K562 (cell line): Measurements from ENCODE around the gene RPLP2. TPM values are rescaled to one million over a fixed set of nuclear protein-coding genes. Genes with fewer than 3 reads are reported as not detected.

Source experiments
- ATAC-seq: fragments of 200-7000 bp; cut with Tn5 transposase; 3 replicates; pipeline ENCODE4 v1.9.1; 2020; ENCODE audit warnings: moderate library complexity
- BruUV-seq: library from RNA; stranded (reverse); fragments of 400-500 nt; replicated peaks from 2 replicates; lab custom pipeline; 2021; lab: Mats Ljungman, UMichigan
- CTCF ChIA-PET: fragments of 300-600 bp; formaldehyde crosslinking; extraction: SDS; loops from one replicate; lab custom pipeline; 2021; ENCODE audit warnings: low intra/inter-chr PET ratio; lab: Yijun Ruan, JAX
- POLR2A ChIA-PET: fragments of 300-600, 350-650 bp; sonication (Branson Sonifier 250); formaldehyde crosslinking; extraction: SDS; loops from one replicate; lab custom pipeline; 2021; ENCODE audit warnings: antibody characterized with exemption, inconsistent platforms; lab: Yijun Ruan, JAX
- DNase-seq, 4 experiments: peaks; one replicate each; pipeline versions ENCODE4 v3.0.0 to v3.0.0-alpha.2; 2011 to 2018; ENCODE audit warnings: low spot score in 3 of 4, mixed read lengths in 3 of 4; ENCODE audit errors: extremely low read depth in 1 of 4
- FAIRE-seq: peaks from 2 replicates; lab custom pipeline; 2011; peaks lifted over from hg19 to GRCh38; lab: Jason Lieb, UNC
- H2AFZ ChIP-seq: 2 replicates; pipeline ENCODE4 v1.6.0; 2011; ENCODE audit warnings: low read depth, low read length, control low read depth, inconsistent platforms
- H3K27ac ChIP-seq: fragments of 200-600 bp; 3 replicates; pipeline ENCODE4 v1.8.0; 2011; ENCODE audit warnings: low read depth, mild to moderate bottlenecking, control low read depth, inconsistent platforms, low read length, moderate library complexity, mixed read lengths; ENCODE audit errors: extremely low read depth
- H3K27me3 ChIP-seq, 2 experiments: fragments of 300-600 bp in 1 of 2; 2 replicates in 1 of 2; 3 replicates in 1 of 2; pipeline versions ENCODE4 v1.6.0 to v1.8.0; 2011; ENCODE audit warnings: inconsistent platforms in 2 of 2, low read length in 2 of 2, mild to moderate bottlenecking in 1 of 2, mixed read lengths in 1 of 2, moderate library complexity in 1 of 2; ENCODE audit not compliant: control insufficient read depth in 2 of 2, insufficient read depth in 2 of 2
- H3K36me3 ChIP-seq: fragments of 300-600 bp; 3 replicates; pipeline ENCODE4 v1.8.0; 2011; ENCODE audit warnings: mild to moderate bottlenecking, low read length, inconsistent platforms; ENCODE audit not compliant: control insufficient read depth, insufficient read depth
- H3K4me1 ChIP-seq, 2 experiments: fragments of 200-600 bp in 1 of 2; replicated peaks in 1 of 2; 2 replicates in 1 of 2; 3 replicates in 1 of 2; pipeline versions ENCODE4 v1.5.1 to v1.8.0; 2011; ENCODE audit warnings: inconsistent platforms in 2 of 2, low read length in 2 of 2, mild to moderate bottlenecking in 1 of 2, mixed read lengths in 1 of 2, moderate library complexity in 1 of 2; ENCODE audit not compliant: control insufficient read depth in 2 of 2, insufficient read depth in 2 of 2
- H3K4me2 ChIP-seq: 2 replicates; pipeline ENCODE4 v1.6.1; 2011; ENCODE audit warnings: low read length, control low read depth, inconsistent platforms, mixed read lengths; ENCODE audit not compliant: insufficient read depth
- H3K4me3 ChIP-seq: fragments of 200-600 bp; sonication (generic), shearing (Covaris generic); 2 replicates; pipeline ENCODE4 v1.5.1; 2016; ENCODE audit warnings: control low read depth, inconsistent platforms
- H3K79me2 ChIP-seq: fragments of 200-600 bp; 3 replicates; pipeline ENCODE4 v1.8.0; 2011; ENCODE audit warnings: low read length, inconsistent platforms; ENCODE audit not compliant: control insufficient read depth, insufficient read depth
- H3K9ac ChIP-seq, 2 experiments: 2 replicates each; pipeline versions ENCODE4 v1.6.0 to v1.6.1; 2011; ENCODE audit warnings: low read depth in 2 of 2, low read length in 2 of 2, control low read depth in 1 of 2, inconsistent platforms in 1 of 2, mild to moderate bottlenecking in 1 of 2, mixed read lengths in 1 of 2; ENCODE audit not compliant: insufficient read depth in 1 of 2
- H3K9me1 ChIP-seq: one replicate; pipeline ENCODE4 v1.6.0; 2011; ENCODE audit warnings: inconsistent platforms, mild to moderate bottlenecking, low read length, moderate library complexity; ENCODE audit not compliant: control insufficient read depth, insufficient read depth
- H3K9me3 ChIP-seq: replicated peaks from 2 replicates; pipeline ENCODE4 v1.5.1; 2011; ENCODE audit warnings: low read depth, low read length, inconsistent platforms; ENCODE audit not compliant: control insufficient read depth, insufficient read depth
- H4K20me1 ChIP-seq: replicated peaks from 2 replicates; pipeline ENCODE4 v1.6.1; 2011; ENCODE audit warnings: low read length, inconsistent platforms, mixed read lengths; ENCODE audit not compliant: control insufficient read depth, insufficient read depth
- ARID4B ChIP-seq: sonication (generic); formaldehyde crosslinking; IDR thresholded peaks from 2 replicates; pipeline ENCODE4 v1.8.0; 2022; ENCODE audit warnings: mild to moderate bottlenecking, missing genetic modification reagents
- BRCA1 ChIP-seq, 2 experiments: fragments of 450-650 bp in 1 of 2; sonication (generic) in 1 of 2; formaldehyde crosslinking in 1 of 2; IDR thresholded peaks; 2 replicates each; pipeline versions ENCODE4 v1.5.0 to v1.6.1; 2017 to 2020; ENCODE audit warnings: mild to moderate bottlenecking in 1 of 2, missing genetic modification reagents in 1 of 2
- CBX1 ChIP-seq: sonication (generic); IDR thresholded peaks from 2 replicates; pipeline ENCODE4 v1.6.1; 2016; ENCODE audit warnings: antibody characterized with exemption, low read depth, mild to moderate bottlenecking
- EGR1 ChIP-seq: fragments of 450-650 bp; conservative IDR thresholded peaks from 2 replicates; pipeline ENCODE4 v1.6.1; 2017; ENCODE audit warnings: mild to moderate bottlenecking
- MBD2 ChIP-seq: sonication (generic); IDR thresholded peaks from 2 replicates; pipeline ENCODE4 v1.6.1; 2016; ENCODE audit warnings: low read depth, borderline replicate concordance
- NR3C1 ChIP-seq: sonication (generic); formaldehyde crosslinking; IDR thresholded peaks from 2 replicates; pipeline ENCODE4 v1.8.1; 2022; ENCODE audit warnings: missing genetic modification reagents
- NR4A1 ChIP-seq, 2 experiments: fragments of 250-450 bp in 1 of 2; fragments of 450-650 bp in 1 of 2; sonication (Bioruptor Pico) in 1 of 2; IDR thresholded peaks; 2 replicates each; pipeline versions ENCODE4 v1.4.0 to v1.6.1; 2016 to 2020; ENCODE audit warnings: mild to moderate bottlenecking in 2 of 2, missing compliant biosample characterization in 1 of 2, missing genetic modification characterization in 1 of 2, moderate library complexity in 1 of 2
- RAD51 ChIP-seq: fragments of 450-650 bp; IDR thresholded peaks from 2 replicates; pipeline ENCODE4 v1.7.1; 2016; ENCODE audit warnings: low read depth, mild to moderate bottlenecking, borderline replicate concordance
- ZFP1 ChIP-seq: fragments of 450-650 bp; formaldehyde crosslinking; IDR thresholded peaks from 2 replicates; pipeline ENCODE4 v1.4.0; 2020; ENCODE audit warnings: mild to moderate bottlenecking, mixed read lengths
- ZNF639 ChIP-seq, 2 experiments: fragments of 200-800 bp in 1 of 2; sonication (Bioruptor generic) in 1 of 2; sonication (generic) in 1 of 2; formaldehyde crosslinking in 1 of 2; IDR thresholded peaks in 1 of 2; conservative IDR thresholded peaks in 1 of 2; 2 replicates each; pipeline versions ENCODE4 v1.5.0 to v1.6.1; 2016 to 2020; ENCODE audit warnings: missing compliant biosample characterization in 1 of 2, missing genetic modification characterization in 1 of 2, missing genetic modification reagents in 1 of 2
- WGBS: fragments of 100-300 bp; shearing (Covaris generic); methylation state at CpG from one replicate; pipeline ENCODE4 v1.1.6; 2016; ENCODE audit warnings: low coverage, mixed read lengths; ENCODE audit not compliant: insufficient coverage; ENCODE audit errors: missing lambda C conversion rate; 5-methylcytosine and 5-hydroxymethylcytosine counted together
- in situ Hi-C: fragments of 300-500 bp; cut with MboI; formaldehyde crosslinking; loops from 4 replicates; pipeline ENCODE4 v1.15.0; 2018; ENCODE audit warnings: inconsistent platforms, mixed read lengths
- intact Hi-C: fragments of 100-400 bp; cut with micrococcal nuclease; formaldehyde crosslinking; loops from 2 replicates; pipeline ENCODE4 v1.14.2; 2022
- polyA plus RNA-seq, 8 experiments: library from polyadenylated mRNA; depleted of rRNA in 4 of 8; stranded (reverse) in 5 of 8; unstranded in 3 of 8; fragments of >200 nt; fragmentation: Nextera tagmentation in 2 of 8; fragmentation: Illumina TruSeq in 1 of 8; extraction: Ambion mirVana in 2 of 8; extraction: Trizol in 1 of 8; gene quantifications; 2 replicates each; pipeline versions ENCODE4 v1.2.1 to v1.2.3, GENCODE V29; 2011 to 2014; ENCODE audit warnings: inconsistent platforms in 1 of 8, missing spikeins in 1 of 8
- total RNA-seq, 7 experiments: library from RNA; depleted of rRNA in 6 of 7; stranded (reverse); fragments of >200 nt in 6 of 7; fragmentation: Illumina TruSeq in 2 of 7; extraction: Trizol in 2 of 7; gene quantifications; 2 replicates each; pipeline versions ENCODE4 v1.2.1 to v1.2.3, GENCODE V29; 2011 to 2021; ENCODE audit warnings: low replicate concordance in 1 of 7

RPLP2 gene
- total and polyA plus RNA-seq, 9 of the 15 experiments (the other 6 are each of a cell fraction or from before 2014, with no cell fraction given), result 528 to 3,807 (median 1,633) TPM

DNA sequence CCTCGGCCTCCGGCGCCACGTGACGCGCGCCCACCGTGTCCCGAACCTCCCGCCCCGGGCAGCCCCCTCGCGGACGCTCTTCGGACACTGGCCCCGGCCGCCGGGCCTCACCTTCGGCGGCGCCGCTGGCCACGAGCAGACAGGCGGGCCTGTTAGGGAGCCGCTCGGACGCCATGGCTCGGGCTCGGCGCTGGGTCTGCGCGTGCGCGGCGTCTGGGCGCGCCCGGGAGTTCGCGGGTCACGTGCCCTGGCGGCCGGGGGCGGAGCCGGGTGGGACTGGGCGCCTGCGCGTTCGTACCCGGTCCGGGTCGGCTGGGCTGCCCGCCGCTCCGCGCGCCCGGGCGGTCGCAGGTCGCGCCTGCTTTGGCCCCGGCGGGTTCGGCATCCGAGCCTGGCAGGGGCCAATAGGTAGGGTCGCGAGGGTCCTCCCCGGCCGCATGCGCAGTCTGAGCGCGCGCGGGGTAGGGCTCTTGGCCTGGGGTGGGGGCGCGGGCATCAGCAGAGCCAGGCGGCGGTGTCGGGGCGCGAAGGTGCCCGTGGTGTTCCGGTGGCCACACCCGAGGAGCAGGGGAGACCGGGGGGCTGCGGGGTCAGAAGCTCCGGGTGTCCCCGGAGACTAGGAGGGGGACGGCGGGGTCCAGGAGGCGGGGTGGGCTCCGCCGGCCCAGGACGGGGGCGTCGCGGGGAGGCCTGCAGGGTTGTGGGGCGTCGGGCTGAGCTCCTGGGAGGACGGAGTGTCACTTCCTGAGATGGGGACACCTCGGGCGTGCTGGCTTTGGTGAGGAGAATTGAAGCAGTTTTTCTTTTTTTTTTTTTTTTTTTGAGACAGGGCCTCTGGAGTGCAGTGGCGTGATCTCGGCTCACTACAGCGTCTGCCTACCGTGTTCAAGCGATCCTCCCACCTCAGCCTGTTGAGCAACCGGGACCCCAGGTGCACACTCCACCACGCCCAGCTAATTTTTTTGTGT lies 32.2 kb upstream of the RPLP2 start, which contains the start of gene GATD1:
Gene GATD1, minus strand, starts transcription at position 200 of the 968 bp plus-strand sequence. Its CDS starts 25 bp downstream, at position 175.
- Histone ChIP-seq H3K9me3 (no peaks in the 10 kb centered on the region; the same call in 1 of the 2 replicates), H3K4me3 (peak within 1 kb of the TSS; percentile 81), H2AFZ (peak within 1 kb of the TSS; percentile 87), H4K20me1 (peaks cover 28% of the 10 kb centered on the region), H3K27ac (peak within 1 kb of the TSS; percentile 76), H3K9ac (peak within 1 kb of the TSS; percentile 77 to 98), H3K36me3 (peaks cover 46% of the 10 kb centered on the region), H3K9me1 (peaks cover 6% of the 10 kb centered on the region), H3K4me1 (peaks cover 16 to 87% of the 10 kb centered on the region in 2 experiments), H3K27me3 (no peaks in the 10 kb centered on the region), H3K79me2 (peaks cover 65% of the 10 kb centered on the region), H3K4me2 (peak within 1 kb of the TSS; percentile 84)
- ChIA-PET CTCF (no interaction called here), POLR2A (interaction anchor here (0.6 to 1.7 kb wide), 4 partner anchors 8 to 56 kb away, joined by 3 to 9 read pairs (median 3); no protein-coding TSS in a partner anchor)
- in situ Hi-C loops (no loop called here), intact Hi-C loops (no loop called here)
- WGBS, result 1% methylated on average over 48 of the region's 110 CpGs
- FAIRE-seq, result no peak
- BruUV-seq, result no TSS peak
- peak; percentile 94 to 99 (median 98) for DNase-seq
- ATAC-seq, result peak; percentile 88
- TF ChIP-seq NR4A1 (CRISPR knock-in tag; IDR thresholded peaks at IDR 0.05) (no peak), NR4A1 (tag; IDR thresholded peaks at IDR 0.05) (no peak), ARID4B (peak; percentile 53; the same call in 1 of the 2 replicates), BRCA1 (IDR thresholded peaks at IDR 0.05) (no peak), BRCA1 (CRISPR knock-in tag; IDR thresholded peaks at IDR 0.05) (no peak), MBD2 (peak; percentile 20; the same call in 1 of the 2 replicates), CBX1 (peak; percentile 61; the same call in 1 of the 2 replicates), NR3C1 (CRISPR knock-in tag) (peak; percentile 57; the same call in 1 of the 2 replicates), ZFP1 (CRISPR knock-in tag) (no peak), RAD51 (no peak), EGR1 (peak; percentile 64), ZNF639 (CRISPR knock-in tag; conservative IDR thresholded peaks at IDR 0.05 in 1 of 2, IDR thresholded peaks at IDR 0.05 in 1 of 2) (peak in 1 of 2 experiments; percentile 55; a peak in 2 of 4 replicates)
